Fibroblast of the aortic adventitia (primary cell): Measurements from ENCODE around the gene DPY19L3. TPM values are rescaled to one million over a fixed set of nuclear protein-coding genes. Genes with fewer than 3 reads are reported as not detected.
"Not testable (repeated sequence)": the region's sequence is repeated elsewhere in the genome, so short reads cannot be mapped to it uniquely, and the experiment has no call there.

Experiments used
- DNase-seq: peaks from one replicate; pipeline ENCODE4 v3.0.0-alpha.2; 2010; ENCODE audit warnings: low read depth
- H3K4me3 ChIP-seq: 2 replicates; pipeline ENCODE4 v1.5.1; 2011; ENCODE audit warnings: low read depth, mild to moderate bottlenecking, control low read depth, low read length, moderate library complexity
- CTCF ChIP-seq: IDR thresholded peaks from 2 replicates; pipeline ENCODE4 v1.5.1; 2011; ENCODE audit warnings: mild to moderate bottlenecking, low read length, control low read depth, inconsistent platforms; ENCODE audit not compliant: insufficient read depth
- total RNA-seq: library from RNA; depleted of rRNA; stranded (reverse); fragments of >200 nt; gene quantifications from 2 replicates; pipeline ENCODE4 v1.2.3, GENCODE V29; 2012; ENCODE audit warnings: low replicate concordance

DPY19L3 gene
- total RNA-seq, 1 donor, result 36.2 TPM

- H3K4me3 ChIP-seq, result no peak overlapping the region
- no peak for DNase-seq
- TF ChIP-seq CTCF, result no peak
Measured at GRCh38 chr19:32421589-32422361, 16.2 kb downstream of the DPY19L3 start.

- DNase-seq, result no peak
- no peak overlapping the region for H3K4me3 ChIP-seq
- TF ChIP-seq CTCF, result no peak
Measured at GRCh38 chr19:32422435-32422834, 16.9 kb downstream of the DPY19L3 start.

- not testable (repeated sequence) for H3K4me3 ChIP-seq, DNase-seq
Measured at GRCh38 chr19:32423944-32424343, 18.4 kb downstream of the DPY19L3 start.

GRCh38 chr19:32427536-32427935 is 22.0 kb downstream of the DPY19L3 start:
- no peak for TF ChIP-seq CTCF
- no peak for DNase-seq
- no peak overlapping the region for H3K4me3 ChIP-seq

- H3K4me3 ChIP-seq, result no peak overlapping the region
- TF ChIP-seq CTCF, result no peak
- no peak for DNase-seq
Measured at GRCh38 chr19:32436692-32437091, 31.1 kb downstream of the DPY19L3 start.

- H3K4me3 ChIP-seq, result no peak overlapping the region
- DNase-seq, result no peak
- TF ChIP-seq CTCF, result no peak
Measured at GRCh38 chr19:32437096-32437495, 31.5 kb downstream of the DPY19L3 start.

GRCh38 chr19:32438751-32439150 is 33.2 kb downstream of the DPY19L3 start:
- TF ChIP-seq CTCF, result no peak
- H3K4me3 ChIP-seq, result no peak overlapping the region
- DNase-seq, result no peak
